Activated T-cell treated with anti-CD3 and anti-CD28 coated beads, Interleukin-2, amount 50 U/mL, for 4 hours (primary cell): ENCODE measurements around the gene SUGCT. TPM values are rescaled to one million over a fixed set of nuclear protein-coding genes. Genes with fewer than 3 reads are reported as not detected.
"Not testable (repeated sequence)": the region's sequence is repeated elsewhere in the genome, so short reads cannot be mapped to it uniquely, and the experiment has no call there.

Experiments used
- ATAC-seq, 2 donors: fragments of 200-7000 bp; cut with Tn5 transposase; one replicate each; pipeline ENCODE4 v1.10.0; 2021
- DNase-seq: peaks from one replicate; pipeline ENCODE4 v3.0.0-alpha.2; 2020
- H3K27me3 Mint-ChIP-seq: one replicate; pipeline ENCODE4 v1.8.0; 2021; ENCODE audit warnings: low read depth, mixed read lengths
- H3K36me3 Mint-ChIP-seq: one replicate; pipeline ENCODE4 v1.8.0; 2022; ENCODE audit warnings: mixed read lengths; ENCODE audit not compliant: insufficient read depth
- H3K4me1 Mint-ChIP-seq: one replicate; pipeline ENCODE4 v1.8.0; 2021; ENCODE audit warnings: low read depth, mixed read lengths
- H3K4me3 Mint-ChIP-seq: one replicate; pipeline ENCODE4 v1.8.0; 2021; ENCODE audit warnings: mild to moderate bottlenecking, moderate library complexity, mixed read lengths
- H3K9me3 Mint-ChIP-seq: one replicate; pipeline ENCODE4 v1.8.0; 2021; ENCODE audit warnings: mixed read lengths
- total RNA-seq, 3 donors: library from RNA; stranded (reverse); gene quantifications; one replicate each; pipeline ENCODE4 v1.2.1, GENCODE V29; 2021

The SUGCT gene
- total RNA-seq, 3 donors from 2014 or later = 1.3 to 2.5 (median 2.1) TPM

DNA sequence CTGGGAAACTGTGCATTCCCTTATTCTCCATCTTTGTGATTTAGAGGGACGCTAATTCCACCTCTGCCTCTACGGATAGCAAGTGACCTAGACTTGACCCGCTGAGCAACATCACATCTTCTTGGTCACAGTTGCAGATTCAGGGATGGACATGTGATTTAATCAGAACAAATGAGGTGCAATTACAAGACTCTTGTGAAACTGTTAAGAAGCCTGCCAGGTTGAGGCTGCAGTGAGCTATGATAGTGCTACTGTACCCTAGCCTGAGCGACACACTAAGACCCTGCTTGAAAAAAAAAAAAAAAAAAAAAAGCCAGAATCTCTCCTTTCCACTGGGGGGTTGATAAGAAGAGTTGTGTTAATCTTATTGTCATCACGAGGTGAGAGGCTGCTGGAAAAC is 14.8 kb upstream of the SUGCT start:
- H3K4me1 Mint-ChIP-seq = no peaks in the 10 kb centered on the region
- no peak for ATAC-seq
- H3K4me3 Mint-ChIP-seq = no peak overlapping the region

GRCh38 chr7:40122100-40122939 is 12.5 kb upstream of the SUGCT start:
- H3K27me3 Mint-ChIP-seq, DNase-seq, H3K4me3 Mint-ChIP-seq, ATAC-seq, H3K9me3 Mint-ChIP-seq, H3K4me1 Mint-ChIP-seq, H3K36me3 Mint-ChIP-seq: not testable (repeated sequence)

More for the DNA sequence above, 14.8 kb upstream of the SUGCT start:
- Mint-ChIP-seq H3K27me3 (no peaks in the 10 kb centered on the region), H3K9me3 (no peaks in the 10 kb centered on the region), H3K36me3 (peaks cover 5% of the 10 kb centered on the region)
- DNase-seq = no peak

GRCh38 chr7:40122940-40123254 is 11.9 kb upstream of the SUGCT start:
- Mint-ChIP-seq H3K4me3 (no peak overlapping the region), H3K4me1 (peaks cover 1% of the 10 kb centered on the region), H3K36me3 (peaks cover 6% of the 10 kb centered on the region), H3K9me3 (no peaks in the 10 kb centered on the region), H3K27me3 (no peaks in the 10 kb centered on the region)
- DNase-seq (no peak), ATAC-seq (no peak)

GRCh38 chr7:40133561-40134427 is 1.0 kb upstream of the SUGCT start:
- H3K4me3 Mint-ChIP-seq = peak overlapping the region; percentile 92
- DNase-seq (no peak), ATAC-seq (peak; percentile 70 to 71)
- peaks cover 5% of the 10 kb centered on the region for H3K36me3 Mint-ChIP-seq
- H3K4me1 Mint-ChIP-seq = peaks cover 31% of the 10 kb centered on the region
- no peaks in the 10 kb centered on the region for H3K9me3 Mint-ChIP-seq
- H3K27me3 Mint-ChIP-seq = no peaks in the 10 kb centered on the region

GRCh38 chr7:40135317-40135610 is 459 bp downstream of the SUGCT start:
- peak in 1 of 2 donors; percentile 5 for ATAC-seq

DNA sequence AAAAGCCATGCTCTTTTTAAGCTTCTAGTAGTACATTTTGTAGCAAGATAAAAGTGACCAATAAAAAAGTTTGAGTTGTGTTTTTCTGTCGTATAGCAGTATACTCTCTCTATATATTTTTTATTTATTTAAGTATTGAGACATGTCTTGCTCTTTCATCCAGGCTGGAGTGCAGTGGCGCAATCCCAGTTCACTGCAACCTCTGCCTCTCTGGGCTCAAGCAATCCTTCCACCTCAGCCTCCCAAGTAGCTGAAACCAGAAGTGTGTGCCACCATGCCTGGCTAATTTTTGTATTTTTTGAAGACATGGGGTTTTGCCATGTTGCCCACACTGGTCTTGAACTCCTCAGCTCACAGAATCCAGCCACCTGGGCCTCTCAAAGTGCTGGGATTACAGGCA is 2.8 kb downstream of the SUGCT start:
- Mint-ChIP-seq H3K27me3 (no peaks in the 10 kb centered on the region), H3K36me3 (no peaks in the 10 kb centered on the region), H3K9me3 (no peaks in the 10 kb centered on the region), H3K4me3 (no peak overlapping the region), H3K4me1 (peaks cover 11% of the 10 kb centered on the region)
- DNase-seq (no peak), ATAC-seq (no peak)

More at GRCh38 chr7:40135317-40135610, 459 bp downstream of the SUGCT start:
- H3K4me3 Mint-ChIP-seq = peak overlapping the region; percentile 73
- DNase-seq = no peak
- H3K27me3 Mint-ChIP-seq = no peaks in the 10 kb centered on the region
- peaks cover 3% of the 10 kb centered on the region for H3K36me3 Mint-ChIP-seq
- H3K9me3 Mint-ChIP-seq = no peaks in the 10 kb centered on the region
- H3K4me1 Mint-ChIP-seq = peaks cover 27% of the 10 kb centered on the region

DNA sequence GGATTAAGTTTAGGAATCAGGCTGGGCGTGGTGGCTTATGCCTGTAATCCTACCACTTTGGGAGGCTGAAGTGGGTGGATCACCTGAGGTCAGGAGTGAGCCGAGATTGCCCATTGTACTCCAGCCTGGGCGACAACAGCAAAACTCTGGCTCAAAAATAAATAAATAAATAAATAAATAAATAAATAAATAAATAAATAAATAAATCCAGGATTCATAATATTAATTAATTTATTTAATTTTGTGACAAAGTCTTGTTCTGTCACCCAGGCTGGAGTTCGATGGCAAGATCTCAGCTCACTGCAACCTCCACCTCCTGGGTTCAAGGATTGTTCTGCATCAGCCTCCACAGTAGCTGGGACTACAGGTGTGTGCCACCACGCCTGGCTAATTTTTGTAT is 4.2 kb downstream of the SUGCT start:
- no peak for DNase-seq
- no peak for ATAC-seq
- Mint-ChIP-seq H3K36me3 (no peaks in the 10 kb centered on the region), H3K4me1 (peaks cover 2% of the 10 kb centered on the region), H3K9me3 (no peaks in the 10 kb centered on the region), H3K27me3 (peaks cover 3% of the 10 kb centered on the region), H3K4me3 (no peak overlapping the region)

GRCh38 chr7:40139891-40140290 is 5.1 kb downstream of the SUGCT start:
- not testable (repeated sequence) for H3K4me1 Mint-ChIP-seq, H3K36me3 Mint-ChIP-seq, DNase-seq, ATAC-seq, H3K27me3 Mint-ChIP-seq, H3K4me3 Mint-ChIP-seq, H3K9me3 Mint-ChIP-seq

GRCh38 chr7:40141916-40142315 is 7.1 kb downstream of the SUGCT start:
- H3K4me3 Mint-ChIP-seq, ATAC-seq, H3K27me3 Mint-ChIP-seq, H3K9me3 Mint-ChIP-seq, H3K4me1 Mint-ChIP-seq, H3K36me3 Mint-ChIP-seq, DNase-seq: not testable (repeated sequence)

GRCh38 chr7:40145596-40146130 is 10.9 kb downstream of the SUGCT start:
- H3K36me3 Mint-ChIP-seq, ATAC-seq, DNase-seq, H3K4me3 Mint-ChIP-seq, H3K4me1 Mint-ChIP-seq, H3K9me3 Mint-ChIP-seq: not testable (repeated sequence)
- H3K27me3 Mint-ChIP-seq = peaks cover 12% of the 10 kb centered on the region

DNA sequence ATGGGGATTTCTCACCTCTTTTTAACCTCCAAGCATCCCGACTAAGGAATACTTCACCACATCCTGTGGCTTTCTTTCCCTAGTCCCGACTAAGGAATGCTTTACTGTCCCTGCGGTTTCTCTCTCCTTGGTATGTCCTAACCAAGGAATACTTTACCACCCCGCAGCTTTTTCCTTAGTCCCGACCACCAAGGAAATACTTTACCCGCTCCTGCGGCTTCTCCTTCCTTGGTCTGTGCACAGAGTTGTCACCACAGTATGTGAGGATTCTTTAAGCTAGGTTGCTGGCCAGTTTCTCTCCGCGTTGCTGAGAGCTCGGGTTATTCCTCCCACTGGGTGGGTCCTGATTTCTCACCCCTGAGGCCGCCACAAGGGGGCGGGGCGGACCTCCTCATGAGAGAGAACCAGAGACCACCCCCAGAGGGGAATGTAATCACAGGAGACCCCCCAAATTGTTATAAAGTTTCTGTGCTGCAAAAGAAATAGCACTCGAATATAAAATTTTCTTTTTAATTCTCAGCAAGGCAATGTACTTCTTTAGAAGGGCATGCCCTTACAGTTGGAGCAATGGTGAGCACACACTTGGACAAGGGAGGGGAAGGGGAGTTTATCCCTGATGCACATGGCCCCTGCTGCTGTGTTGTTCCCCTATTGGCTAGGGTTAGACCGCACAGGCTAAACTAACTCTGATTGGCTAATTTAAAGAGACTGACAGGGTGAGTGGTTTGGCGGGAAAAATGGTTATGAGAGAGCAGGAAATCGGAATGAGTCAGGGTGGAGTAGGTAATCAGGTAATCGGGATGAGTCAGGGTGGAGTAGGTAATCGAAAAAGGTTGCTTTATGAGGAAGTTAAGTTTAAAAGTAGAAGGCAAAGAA is 12.8 kb downstream of the SUGCT start:
- Mint-ChIP-seq H3K9me3 (no peaks in the 10 kb centered on the region), H3K4me1 (no peaks in the 10 kb centered on the region), H3K36me3 (no peaks in the 10 kb centered on the region), H3K4me3 (no peak overlapping the region), H3K27me3 (peaks cover 12% of the 10 kb centered on the region)
- DNase-seq (no peak), ATAC-seq (no peak)

DNA sequence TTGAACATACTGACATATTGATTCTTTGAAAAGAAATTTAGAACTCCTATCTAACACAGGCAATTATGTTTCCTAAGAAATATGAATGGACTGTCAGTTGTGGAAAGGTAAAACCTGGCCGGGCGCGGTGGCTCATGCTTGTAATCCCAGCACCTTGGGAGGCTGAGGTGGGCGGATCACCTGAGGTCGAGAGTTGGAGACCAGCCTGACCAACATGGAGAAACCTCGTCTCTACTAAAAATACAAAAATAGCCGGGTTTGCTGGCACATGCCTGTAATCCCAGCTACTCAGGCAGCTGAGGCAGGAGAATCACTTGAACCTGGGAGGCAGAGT is 13.4 kb downstream of the SUGCT start:
- H3K9me3 Mint-ChIP-seq, DNase-seq, H3K4me1 Mint-ChIP-seq, H3K36me3 Mint-ChIP-seq, ATAC-seq, H3K4me3 Mint-ChIP-seq: not testable (repeated sequence)
- H3K27me3 Mint-ChIP-seq = peaks cover 12% of the 10 kb centered on the region

DNA sequence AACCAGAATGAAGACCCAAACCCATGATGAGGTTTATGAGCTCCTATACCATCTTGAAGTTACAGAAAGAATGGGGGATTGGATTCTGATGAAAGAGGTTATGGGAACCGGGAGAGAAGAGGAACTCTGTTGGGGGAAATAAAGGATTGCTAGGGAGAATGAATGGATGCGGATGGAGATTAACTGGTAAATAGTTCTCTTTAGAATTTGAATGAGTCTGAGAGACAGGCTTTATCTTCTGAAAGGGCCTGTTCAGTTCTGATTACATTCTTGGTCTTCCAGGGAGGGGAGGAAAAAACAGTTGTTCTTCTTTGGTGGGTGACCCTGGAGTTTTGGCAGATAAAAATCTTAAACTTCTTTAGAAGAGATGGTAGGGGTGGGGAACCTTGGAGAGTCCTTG is 13.9 kb downstream of the SUGCT start:
- no peaks in the 10 kb centered on the region for H3K36me3 Mint-ChIP-seq
- H3K4me1 Mint-ChIP-seq = no peaks in the 10 kb centered on the region
- no peaks in the 10 kb centered on the region for H3K9me3 Mint-ChIP-seq
- ATAC-seq = no peak
- peaks cover 11% of the 10 kb centered on the region for H3K27me3 Mint-ChIP-seq
- no peak overlapping the region for H3K4me3 Mint-ChIP-seq
- DNase-seq = no peak

GRCh38 chr7:40151504-40151903 is 16.7 kb downstream of the SUGCT start:
- no peaks in the 10 kb centered on the region for H3K36me3 Mint-ChIP-seq
- H3K4me3 Mint-ChIP-seq = no peak overlapping the region
- H3K9me3 Mint-ChIP-seq = no peaks in the 10 kb centered on the region
- H3K4me1 Mint-ChIP-seq = no peaks in the 10 kb centered on the region
- no peak for ATAC-seq
- H3K27me3 Mint-ChIP-seq = peaks cover 6% of the 10 kb centered on the region
- no peak for DNase-seq
